Breast epithelium (tissue), 3 donors: ENCODE data around the gene MTR.

Experiments used
- POLR2A ChIP-seq: fragments of 450-650 bp; IDR thresholded peaks from one replicate; pipeline ENCODE4 v1.6.1; 2016; ENCODE audit warnings: antibody characterized with exemption, mild to moderate bottlenecking, moderate library complexity
- POLR2AphosphoS5 ChIP-seq, 3 donors: sonication (generic); formaldehyde crosslinking; IDR thresholded peaks; one replicate each; pipeline ENCODE4 v1.6.1; 2017; ENCODE audit warnings: antibody characterized with exemption in 3 of 3
- TF ChIP-seq, protein P1 (sequence below), 3 donors: fragments of 450-650 bp; IDR thresholded peaks; one replicate each; pipeline ENCODE4 v1.5.1; 2016 to 2017; ENCODE audit warnings: antibody characterized with exemption in 3 of 3, mild to moderate bottlenecking in 3 of 3, moderate library complexity in 3 of 3

DNA sequence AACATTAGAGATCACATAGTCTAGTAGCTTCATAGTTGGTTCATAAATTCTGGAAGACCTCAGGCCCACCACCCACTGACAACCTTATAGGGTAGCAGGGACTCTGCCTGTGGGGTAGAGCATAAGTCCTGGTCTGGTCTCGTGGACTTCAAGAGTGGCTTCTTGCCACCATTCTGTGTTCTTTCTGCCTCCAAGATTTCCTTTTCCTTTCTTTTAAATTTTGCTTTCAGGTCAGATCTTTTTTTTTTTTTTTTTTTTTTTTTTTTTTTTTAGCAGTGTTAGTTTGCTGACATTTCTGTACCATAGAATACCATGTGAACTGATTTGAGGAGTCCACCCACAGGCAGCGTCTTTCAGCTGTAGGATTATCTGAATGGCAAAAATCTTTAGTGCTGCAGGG is 28.5 kb downstream of the MTR start:
- TF ChIP-seq, protein P1, sequence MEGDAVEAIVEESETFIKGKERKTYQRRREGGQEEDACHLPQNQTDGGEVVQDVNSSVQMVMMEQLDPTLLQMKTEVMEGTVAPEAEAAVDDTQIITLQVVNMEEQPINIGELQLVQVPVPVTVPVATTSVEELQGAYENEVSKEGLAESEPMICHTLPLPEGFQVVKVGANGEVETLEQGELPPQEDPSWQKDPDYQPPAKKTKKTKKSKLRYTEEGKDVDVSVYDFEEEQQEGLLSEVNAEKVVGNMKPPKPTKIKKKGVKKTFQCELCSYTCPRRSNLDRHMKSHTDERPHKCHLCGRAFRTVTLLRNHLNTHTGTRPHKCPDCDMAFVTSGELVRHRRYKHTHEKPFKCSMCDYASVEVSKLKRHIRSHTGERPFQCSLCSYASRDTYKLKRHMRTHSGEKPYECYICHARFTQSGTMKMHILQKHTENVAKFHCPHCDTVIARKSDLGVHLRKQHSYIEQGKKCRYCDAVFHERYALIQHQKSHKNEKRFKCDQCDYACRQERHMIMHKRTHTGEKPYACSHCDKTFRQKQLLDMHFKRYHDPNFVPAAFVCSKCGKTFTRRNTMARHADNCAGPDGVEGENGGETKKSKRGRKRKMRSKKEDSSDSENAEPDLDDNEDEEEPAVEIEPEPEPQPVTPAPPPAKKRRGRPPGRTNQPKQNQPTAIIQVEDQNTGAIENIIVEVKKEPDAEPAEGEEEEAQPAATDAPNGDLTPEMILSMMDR (IDR thresholded peaks at IDR 0.05): no peak
- TF ChIP-seq POLR2AphosphoS5 (IDR thresholded peaks at IDR 0.05) (no peak), POLR2A (no peak)
